Measurements from ENCODE around the gene P2RX2. TPM values are rescaled to one million over a fixed set of nuclear protein-coding genes. Genes with fewer than 3 reads are reported as not detected.

The P2RX2 gene
- total RNA-seq, 1 donor from 2014 or later, result not detected

GRCh38 chr12:132617822-132618682 lies 524 bp upstream of the P2RX2 start:
- H3K27ac ChIP-seq (ENCODE audit: low read depth, low read length), result no peak overlapping the region
- peaks cover 2% of the 10 kb centered on the region for H3K9me3 Mint-ChIP-seq (ENCODE audit: unreplicated experiment)
- peaks cover 44% of the 10 kb centered on the region for H3K27me3 Mint-ChIP-seq (ENCODE audit: low read depth, unreplicated experiment)
- H3K9me3 ChIP-seq (ENCODE audit: insufficient read depth, low read depth, low read length), result peaks cover 25% of the 10 kb centered on the region
- H3K79me2 ChIP-seq (ENCODE audit: insufficient read depth, low read length), result no peaks in the 10 kb centered on the region
- peaks cover 31% of the 10 kb centered on the region for H3K27me3 ChIP-seq (ENCODE audit: insufficient read depth, low read length)
- FAIRE-seq (no peak), DNase-seq (ENCODE audit: low read depth) (no peak)
- peaks cover 8% of the 10 kb centered on the region for H3K4me1 ChIP-seq (ENCODE audit: insufficient read depth, low read length)
- H4K20me1 ChIP-seq (ENCODE audit: insufficient read depth, low read length), result peaks cover 3% of the 10 kb centered on the region
- H3K36me3 ChIP-seq (ENCODE audit: insufficient read depth, low read length), result no peaks in the 10 kb centered on the region
- TF ChIP-seq CTCF (IDR thresholded peaks at IDR 0.05; ENCODE audit: insufficient read depth, low read depth, low read length), result no peak
- peak; percentile 93 for TF ChIP-seq EZH2 (IDR thresholded peaks at IDR 0.05; ENCODE audit: insufficient read depth, low read length)
- no peak overlapping the region for H3K9ac ChIP-seq (ENCODE audit: low read length)
- H3K4me2 ChIP-seq (ENCODE audit: low read length), result no peak overlapping the region
- H2AFZ ChIP-seq (ENCODE audit: low read depth, low read length), result no peak overlapping the region
- no peak overlapping the region for H3K4me3 ChIP-seq (ENCODE audit: insufficient read depth, low read depth, low read length)
- H3K4me3 Mint-ChIP-seq (ENCODE audit: unreplicated experiment), result peak overlapping the region; percentile 80
- peak overlapping the region; percentile 41 for H3K27ac Mint-ChIP-seq (ENCODE audit: unreplicated experiment)
- H3K4me1 Mint-ChIP-seq (ENCODE audit: low read depth, unreplicated experiment), result peaks cover 9% of the 10 kb centered on the region
- no peaks in the 10 kb centered on the region for H3K36me3 Mint-ChIP-seq (ENCODE audit: low read depth, unreplicated experiment)

- DNase-seq (ENCODE audit: low read depth) (no peak), FAIRE-seq (no peak)
- H3K4me2 ChIP-seq (ENCODE audit: low read length), result no peak overlapping the region
- no peak overlapping the region for H3K4me3 ChIP-seq (ENCODE audit: insufficient read depth, low read depth, low read length)
- Mint-ChIP-seq H3K4me1 (ENCODE audit: low read depth, unreplicated experiment) (peaks cover 12% of the 10 kb centered on the region), H3K36me3 (ENCODE audit: low read depth, unreplicated experiment) (peaks cover 1% of the 10 kb centered on the region), H3K27me3 (ENCODE audit: low read depth, unreplicated experiment) (peaks cover 41% of the 10 kb centered on the region), H3K4me3 (ENCODE audit: unreplicated experiment) (no peak overlapping the region), H3K9me3 (ENCODE audit: unreplicated experiment) (peaks cover 2% of the 10 kb centered on the region), H3K27ac (ENCODE audit: unreplicated experiment) (no peak overlapping the region)
- H3K27ac ChIP-seq (ENCODE audit: low read depth, low read length), result no peak overlapping the region
- no peak overlapping the region for H2AFZ ChIP-seq (ENCODE audit: low read depth, low read length)
- H3K4me1 ChIP-seq (ENCODE audit: insufficient read depth, low read length), result peaks cover 10% of the 10 kb centered on the region
- H3K79me2 ChIP-seq (ENCODE audit: insufficient read depth, low read length), result no peaks in the 10 kb centered on the region
- H3K9ac ChIP-seq (ENCODE audit: low read length), result no peak overlapping the region
- peaks cover 31% of the 10 kb centered on the region for H3K27me3 ChIP-seq (ENCODE audit: insufficient read depth, low read length)
- TF ChIP-seq CTCF (IDR thresholded peaks at IDR 0.05; ENCODE audit: insufficient read depth, low read depth, low read length) (no peak), EZH2 (IDR thresholded peaks at IDR 0.05; ENCODE audit: insufficient read depth, low read length) (no peak)
- no peaks in the 10 kb centered on the region for H3K36me3 ChIP-seq (ENCODE audit: insufficient read depth, low read length)
- peaks cover 25% of the 10 kb centered on the region for H3K9me3 ChIP-seq (ENCODE audit: insufficient read depth, low read depth, low read length)
- peaks cover 3% of the 10 kb centered on the region for H4K20me1 ChIP-seq (ENCODE audit: insufficient read depth, low read length)
Observed at GRCh38 chr12:132619071-132619385, 452 bp downstream of the P2RX2 start.

Data from astrocyte (in vitro differentiated cells and primary cell).